SK-N-SH (cell line): ENCODE results near the gene DTX3L. TPM values are rescaled to one million over a fixed set of nuclear protein-coding genes. Genes with fewer than 3 reads are reported as not detected.

Experiments used
- CTCF ChIA-PET: fragments of 300-600, 350-600 bp; formaldehyde crosslinking; extraction: SDS; loops from one replicate; lab custom pipeline; 2021; lab: Yijun Ruan, JAX
- POLR2A ChIA-PET: fragments of 350-600 bp; sonication (Branson Sonifier 250); formaldehyde crosslinking; extraction: SDS; loops from one replicate; lab custom pipeline; 2020; ENCODE audit warnings: antibody characterized with exemption, inconsistent platforms; lab: Yijun Ruan, JAX
- DNase-seq: peaks from one replicate; pipeline ENCODE4 v3.0.0; 2012
- H2AFZ ChIP-seq: fragments of 200-600 bp; sonication (generic); 2 replicates; pipeline ENCODE4 v1.8.1; 2016; ENCODE audit warnings: antibody characterized with exemption, mild to moderate bottlenecking, low read depth
- H3F3A ChIP-seq: fragments of 200-600 bp; sonication (generic); replicated peaks from 2 replicates; pipeline ENCODE3; 2016; ENCODE audit warnings: antibody characterized with exemption, mild to moderate bottlenecking; ENCODE audit not compliant: insufficient read depth
- H3K27ac ChIP-seq, 2 experiments: fragments of 200-500 bp in 1 of 2; fragments of 200-600 bp in 1 of 2; sonication (Bioruptor generic) in 1 of 2; sonication (generic), shearing (Covaris generic) in 1 of 2; 2 replicates each; pipeline versions ENCODE4 v1.5.1 to v1.6.1; 2014 to 2016; ENCODE audit warnings: low read depth in 2 of 2, inconsistent platforms in 1 of 2, low read length in 1 of 2, mild to moderate bottlenecking in 1 of 2, mixed read lengths in 1 of 2
- H3K27me3 ChIP-seq: fragments of 200-600 bp; sonication (generic), shearing (Covaris generic); 2 replicates; pipeline ENCODE4 v1.6.1; 2016; ENCODE audit warnings: mixed run types; ENCODE audit not compliant: insufficient read depth
- H3K36me3 ChIP-seq, 2 experiments: fragments of 200-500 bp in 1 of 2; fragments of 200-600 bp in 1 of 2; sonication (Bioruptor generic) in 1 of 2; sonication (generic) in 1 of 2; replicated peaks in 1 of 2; 2 replicates each; pipeline versions ENCODE3 to v1.5.1; 2014 to 2016; ENCODE audit warnings: low read length in 1 of 2, mild to moderate bottlenecking in 1 of 2; ENCODE audit not compliant: insufficient read depth in 2 of 2, control insufficient read depth in 1 of 2
- H3K4me1 ChIP-seq, 2 experiments: fragments of 200-500 bp in 1 of 2; fragments of 200-600 bp in 1 of 2; sonication (Bioruptor generic) in 1 of 2; sonication (generic), shearing (Covaris generic) in 1 of 2; 2 replicates each; pipeline versions ENCODE4 v1.5.1 to v1.6.1; 2014 to 2016; ENCODE audit warnings: low read depth in 1 of 2, low read length in 1 of 2, mixed run types in 1 of 2; ENCODE audit not compliant: insufficient read depth in 2 of 2, control insufficient read depth in 1 of 2
- H3K4me2 ChIP-seq: fragments of 200-600 bp; sonication (generic), shearing (Covaris generic); 2 replicates; pipeline ENCODE4 v1.6.1; 2017; ENCODE audit warnings: mixed run types
- H3K4me3 ChIP-seq, 2 experiments: fragments of 200-500 bp in 1 of 2; fragments of 200-600 bp in 1 of 2; sonication (Bioruptor generic) in 1 of 2; sonication (generic), shearing (Covaris generic) in 1 of 2; 2 replicates each; pipeline versions ENCODE4 v1.5.1 to v1.8.1; 2014 to 2016; ENCODE audit warnings: low read depth in 2 of 2, inconsistent platforms in 1 of 2, low read length in 1 of 2, mild to moderate bottlenecking in 1 of 2, mixed read lengths in 1 of 2, moderate library complexity in 1 of 2
- H3K79me2 ChIP-seq: fragments of 200-600 bp; sonication (generic); 2 replicates; pipeline ENCODE4 v1.8.1; 2017; ENCODE audit warnings: mild to moderate bottlenecking; ENCODE audit not compliant: insufficient read depth
- H3K9ac ChIP-seq: fragments of 200-600 bp; sonication (generic); 2 replicates; pipeline ENCODE4 v1.6.1; 2017; ENCODE audit warnings: mixed run types
- H3K9me2 ChIP-seq: fragments of 200-600 bp; sonication (generic); 2 replicates; pipeline ENCODE4 v1.6.1; 2017; ENCODE audit warnings: mixed run types
- H3K9me3 ChIP-seq: fragments of 200-600 bp; sonication (generic); 2 replicates; pipeline ENCODE4 v1.6.1; 2017; ENCODE audit warnings: mixed run types, mild to moderate bottlenecking, moderate library complexity
- H4K20me1 ChIP-seq: fragments of 200-600 bp; sonication (generic); 2 replicates; pipeline ENCODE4 v1.6.1; 2017; ENCODE audit warnings: mild to moderate bottlenecking, mixed run types; ENCODE audit not compliant: insufficient read depth
- ELF1 ChIP-seq: IDR thresholded peaks from 2 replicates; pipeline ENCODE4 v1.4.0; 2012
- EZH2phosphoT487 ChIP-seq: fragments of 200-600 bp; sonication (generic); IDR thresholded peaks from 2 replicates; pipeline ENCODE4 v1.6.1; 2017; ENCODE audit warnings: low read depth, mixed run types, mild to moderate bottlenecking, antibody characterized with exemption, moderate library complexity, borderline replicate concordance
- FOSL2 ChIP-seq: IDR thresholded peaks from 2 replicates; pipeline ENCODE4 v1.4.0; 2012; ENCODE audit warnings: low read depth, mild to moderate bottlenecking, moderate library complexity, borderline replicate concordance
- FOXJ3 ChIP-seq: sonication (generic); formaldehyde crosslinking; IDR thresholded peaks from 2 replicates; pipeline ENCODE4 v1.5.1; 2020; ENCODE audit warnings: mild to moderate bottlenecking, missing genetic modification reagents
- FOXM1 ChIP-seq: IDR thresholded peaks from 2 replicates; pipeline ENCODE4 v1.4.0; 2012; ENCODE audit warnings: low read depth, mild to moderate bottlenecking
- GABPA ChIP-seq: IDR thresholded peaks from 2 replicates; pipeline ENCODE4 v1.4.0; 2012; ENCODE audit warnings: low read depth, mild to moderate bottlenecking
- GATA2 ChIP-seq: sonication (generic); formaldehyde crosslinking; IDR thresholded peaks from 2 replicates; pipeline ENCODE4 v1.5.0; 2020; ENCODE audit warnings: mild to moderate bottlenecking, missing genetic modification reagents
- JUND ChIP-seq: IDR thresholded peaks from 2 replicates; pipeline ENCODE4 v1.4.0; 2012
- MAX ChIP-seq: IDR thresholded peaks from 2 replicates; pipeline ENCODE4 v1.4.0; 2012; ENCODE audit warnings: low read depth
- MEF2A ChIP-seq: IDR thresholded peaks from 2 replicates; pipeline ENCODE4 v1.4.0; 2012; ENCODE audit warnings: low read depth, borderline replicate concordance
- RCOR1 ChIP-seq: fragments of 150-350 bp; IDR thresholded peaks from 2 replicates; pipeline ENCODE4 v1.6.1; 2017; ENCODE audit warnings: antibody characterized with exemption, low read length
- RXRA ChIP-seq: IDR thresholded peaks from 2 replicates; pipeline ENCODE4 v1.4.0; 2012; ENCODE audit warnings: low read depth, mild to moderate bottlenecking, borderline replicate concordance
- TAF1 ChIP-seq: IDR thresholded peaks from 2 replicates; pipeline ENCODE4 v1.6.1; 2012; ENCODE audit warnings: low read depth, mild to moderate bottlenecking, low read length, moderate library complexity, borderline replicate concordance
- TEAD4 ChIP-seq: IDR thresholded peaks from 2 replicates; pipeline ENCODE4 v1.4.0; 2012; ENCODE audit warnings: mild to moderate bottlenecking, borderline replicate concordance; ENCODE audit not compliant: insufficient read depth
- WGBS: methylation state at CpG from one replicate; pipeline ENCODE4 v1.1.6; 2017; ENCODE audit warnings: low lambda C conversion rate; 5-methylcytosine and 5-hydroxymethylcytosine counted together
- polyA plus RNA-seq, 3 experiments: library from polyadenylated mRNA; depleted of rRNA; stranded (reverse); fragments of >200 nt; gene quantifications; 2 replicates each; pipeline ENCODE4 v1.2.3, GENCODE V29; 2012
- TF ChIP-seq, protein P1 (sequence below): IDR thresholded peaks from 2 replicates; pipeline ENCODE4; 2012

DTX3L gene
- polyA plus RNA-seq, 1 of the 3 experiments (the other 2 are of a cell fraction) = 2.7 TPM

DNA sequence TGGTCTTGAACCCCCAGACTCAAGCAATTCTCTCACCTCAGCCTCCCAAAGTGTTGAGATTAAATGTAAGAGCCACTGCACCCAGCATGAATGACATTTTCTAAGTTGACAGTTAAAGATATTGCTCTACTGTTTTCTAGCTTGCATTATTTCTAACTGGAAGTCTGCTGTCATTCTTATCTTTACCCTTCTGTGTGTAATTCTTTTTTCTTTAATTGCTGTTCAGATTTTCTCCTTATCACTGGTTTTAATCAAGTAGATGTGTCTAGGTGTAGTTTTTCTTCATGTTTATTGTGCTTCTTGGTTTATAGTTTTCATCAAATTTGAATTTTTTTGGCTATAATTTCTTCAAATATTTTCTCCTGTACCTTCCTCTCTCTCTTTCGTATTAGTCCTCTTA lies 18.3 kb downstream of the DTX3L start:
- Histone ChIP-seq H3K79me2 (no peaks in the 10 kb centered on the region), H3K9me2 (no peaks in the 10 kb centered on the region), H3K27me3 (no peaks in the 10 kb centered on the region), H3K27ac (no peak overlapping the region), H3K4me3 (no peak overlapping the region), H4K20me1 (no peaks in the 10 kb centered on the region), H2AFZ (no peak overlapping the region), H3K4me2 (no peak overlapping the region), H3F3A (no peaks in the 10 kb centered on the region), H3K36me3 (no peaks in the 10 kb centered on the region), H3K9ac (no peak overlapping the region)
- 5% methylated on average over 1 of the region's 1 CpG for WGBS
- POLR2A ChIA-PET = no interaction called here
- TF ChIP-seq EZH2phosphoT487 (no peak), FOSL2 (no peak), MEF2A (no peak), FOXM1 (no peak), JUND (no peak), GABPA (no peak), RCOR1 (no peak), FOXJ3 (no peak), TEAD4 (no peak), MAX (no peak), RXRA (no peak)
- TF ChIP-seq, protein P1, sequence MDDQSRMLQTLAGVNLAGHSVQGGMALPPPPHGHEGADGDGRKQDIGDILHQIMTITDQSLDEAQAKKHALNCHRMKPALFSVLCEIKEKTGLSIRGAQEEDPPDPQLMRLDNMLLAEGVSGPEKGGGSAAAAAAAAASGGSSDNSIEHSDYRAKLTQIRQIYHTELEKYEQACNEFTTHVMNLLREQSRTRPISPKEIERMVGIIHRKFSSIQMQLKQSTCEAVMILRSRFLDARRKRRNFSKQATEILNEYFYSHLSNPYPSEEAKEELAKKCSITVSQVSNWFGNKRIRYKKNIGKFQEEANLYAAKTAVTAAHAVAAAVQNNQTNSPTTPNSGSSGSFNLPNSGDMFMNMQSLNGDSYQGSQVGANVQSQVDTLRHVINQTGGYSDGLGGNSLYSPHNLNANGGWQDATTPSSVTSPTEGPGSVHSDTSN = no peak
- TF ChIP-seq, all 33 proteins: peak for 0
- peaks cover 15% of the 10 kb centered on the region; the same call in 1 of the 2 replicates for H3K9me3 ChIP-seq
- CTCF ChIA-PET = no interaction called here
- H3K4me1 ChIP-seq = no peaks in the 10 kb centered on the region
- DNase-seq = no peak

- no peak for DNase-seq
These were observed 22.0 kb downstream of the DTX3L start for GRCh38 chr3:122586098-122586497.

More at GRCh38 chr3:122586098-122586497, 22.0 kb downstream of the DTX3L start:
- Histone ChIP-seq H3K36me3 (no peaks in the 10 kb centered on the region), H3K9me3 (peaks cover 13% of the 10 kb centered on the region; the same call in 1 of the 2 replicates), H3F3A (no peaks in the 10 kb centered on the region), H3K4me1 (no peaks in the 10 kb centered on the region), H2AFZ (no peak overlapping the region), H3K4me3 (no peak overlapping the region), H4K20me1 (no peaks in the 10 kb centered on the region), H3K27me3 (no peaks in the 10 kb centered on the region), H3K79me2 (no peaks in the 10 kb centered on the region), H3K9me2 (no peaks in the 10 kb centered on the region), H3K4me2 (no peak overlapping the region), H3K27ac (no peak overlapping the region), H3K9ac (no peak overlapping the region)
- ChIA-PET POLR2A (no interaction called here), CTCF (no interaction called here)
- TF ChIP-seq TAF1 (no peak), ELF1 (no peak), FOXM1 (no peak), FOSL2 (no peak), JUND (no peak), GATA2 (CRISPR knock-in tag) (no peak), EZH2phosphoT487 (no peak)
- WGBS = 3% methylated on average over 1 of the region's 1 CpG
